Adipocyte (in vitro differentiated cells): ENCODE data around the gene MKX.
A peak's percentile ranks its signal among the peaks of the same experiment; 100 is the strongest.

ENCODE experiments used
- DNase-seq: peaks from one replicate; pipeline ENCODE4 v3.0.0-alpha.2; 2015; ENCODE audit warnings: low read depth
- H3K27me3 ChIP-seq: replicated peaks from 2 replicates; pipeline ENCODE4 v1.7.0; 2013; ENCODE audit warnings: mild to moderate bottlenecking, low read length, moderate library complexity; ENCODE audit not compliant: control insufficient read depth, insufficient read depth
- H3K36me3 ChIP-seq: 2 replicates; pipeline ENCODE4 v1.7.0; 2013; ENCODE audit warnings: low read length, mild to moderate bottlenecking, moderate library complexity; ENCODE audit not compliant: control insufficient read depth, insufficient read depth, severe bottlenecking
- H3K4me1 ChIP-seq: 2 replicates; pipeline ENCODE4 v1.7.0; 2013; ENCODE audit warnings: mild to moderate bottlenecking, low read length, moderate library complexity; ENCODE audit not compliant: control insufficient read depth, insufficient read depth
- H3K4me3 ChIP-seq: 2 replicates; pipeline ENCODE4 v1.7.0; 2013; ENCODE audit warnings: mild to moderate bottlenecking, low read length, moderate library complexity
- H3K9ac ChIP-seq: 2 replicates; pipeline ENCODE4 v1.7.0; 2013; ENCODE audit warnings: mild to moderate bottlenecking, low read length, moderate library complexity
- H3K9me3 ChIP-seq: 2 replicates; pipeline ENCODE4 v1.7.0; 2013; ENCODE audit warnings: mild to moderate bottlenecking, low read length, moderate library complexity; ENCODE audit not compliant: control insufficient read depth

The MKX gene

DNA sequence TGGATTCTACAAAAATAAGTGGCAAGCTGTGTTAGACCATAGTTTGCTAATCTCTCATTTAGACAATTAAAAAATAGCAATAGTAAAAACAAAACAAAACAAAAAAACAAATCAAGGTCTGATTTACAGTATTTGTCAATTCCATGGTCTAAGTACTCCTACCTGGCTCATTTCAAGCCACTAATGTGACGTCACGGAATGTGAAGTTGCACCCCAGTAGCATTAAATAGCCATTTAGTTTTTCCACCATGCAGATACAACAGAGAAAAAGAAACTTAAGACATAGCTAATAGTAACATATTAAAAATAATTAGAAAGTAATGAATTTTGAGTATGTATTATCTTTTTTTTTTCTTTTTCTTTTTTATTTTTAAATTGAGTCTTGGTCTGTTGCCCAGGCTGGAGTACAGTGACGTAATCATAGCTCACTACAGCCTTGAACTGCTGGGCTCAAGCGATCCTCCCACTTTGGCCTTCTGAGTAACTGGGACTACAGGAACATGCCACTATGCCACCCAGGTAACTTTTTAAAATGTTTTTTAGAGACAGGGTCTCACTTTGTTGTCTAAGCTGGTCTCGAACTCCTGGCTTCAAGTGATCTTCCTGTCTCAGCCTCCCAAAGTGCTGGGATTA is 101.2 kb downstream of the MKX start:
- no peak overlapping the region for H3K4me3 ChIP-seq
- no peak for DNase-seq

GRCh38 chr10:27643301-27643700 is 102.3 kb downstream of the MKX start:
- Histone ChIP-seq H3K4me1 (peaks cover 33% of the 10 kb centered on the region), H3K9ac (no peak overlapping the region), H3K27me3 (no peaks in the 10 kb centered on the region), H3K9me3 (peaks cover 12% of the 10 kb centered on the region), H3K4me3 (peak overlapping the region; percentile 16), H3K36me3 (no peaks in the 10 kb centered on the region)
- peak; percentile 42 for DNase-seq

More for the DNA sequence above, 101.2 kb downstream of the MKX start:
- no peaks in the 10 kb centered on the region for H3K27me3 ChIP-seq
- H3K4me1 ChIP-seq, result peaks cover 33% of the 10 kb centered on the region
- H3K9ac ChIP-seq, result no peak overlapping the region
- H3K36me3 ChIP-seq, result no peaks in the 10 kb centered on the region
- peaks cover 12% of the 10 kb centered on the region for H3K9me3 ChIP-seq

GRCh38 chr10:27642023-27642589 is 103.5 kb downstream of the MKX start:
- H3K9ac ChIP-seq, result no peak overlapping the region
- no peak for DNase-seq

GRCh38 chr10:27638071-27638750 is 107.4 kb downstream of the MKX start:
- Histone ChIP-seq H3K9ac (no peak overlapping the region), H3K27me3 (no peaks in the 10 kb centered on the region), H3K4me3 (no peak overlapping the region), H3K4me1 (peaks cover 18% of the 10 kb centered on the region), H3K36me3 (no peaks in the 10 kb centered on the region), H3K9me3 (peaks cover 12% of the 10 kb centered on the region)
- DNase-seq, result no peak

More at GRCh38 chr10:27642023-27642589, 103.5 kb downstream of the MKX start:
- Histone ChIP-seq H3K4me3 (no peak overlapping the region), H3K9me3 (peaks cover 12% of the 10 kb centered on the region), H3K36me3 (no peaks in the 10 kb centered on the region), H3K4me1 (peaks cover 45% of the 10 kb centered on the region), H3K27me3 (no peaks in the 10 kb centered on the region)

DNA sequence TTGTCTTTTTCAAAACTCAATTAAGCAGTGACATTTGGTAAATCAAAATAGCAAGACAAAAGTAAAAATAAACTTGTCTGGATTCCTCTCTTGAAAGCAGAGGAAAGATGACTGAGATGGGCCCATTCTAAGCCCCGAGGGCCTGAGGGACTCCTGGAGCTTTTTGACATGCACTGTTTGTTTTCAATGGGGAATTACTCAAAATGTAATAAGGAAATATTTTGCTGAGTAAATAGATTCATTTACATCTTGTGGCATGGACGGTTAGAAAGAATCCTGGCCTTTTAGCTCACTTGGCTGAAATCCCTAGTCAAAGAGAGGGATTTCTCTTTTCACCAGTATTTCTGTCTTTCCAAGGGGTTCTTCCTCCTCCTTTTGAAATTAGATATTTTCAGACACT is 108.0 kb downstream of the MKX start:
- Histone ChIP-seq H3K36me3 (no peaks in the 10 kb centered on the region), H3K9me3 (peaks cover 12% of the 10 kb centered on the region), H3K4me1 (peaks cover 14% of the 10 kb centered on the region), H3K27me3 (no peaks in the 10 kb centered on the region), H3K9ac (no peak overlapping the region), H3K4me3 (no peak overlapping the region)
- peak; percentile 87 for DNase-seq

- DNase-seq, result peak; percentile 48
- H3K9me3 ChIP-seq, result peaks cover 6% of the 10 kb centered on the region
These were observed 108.8 kb downstream of the MKX start for GRCh38 chr10:27636816-27637215.

DNA sequence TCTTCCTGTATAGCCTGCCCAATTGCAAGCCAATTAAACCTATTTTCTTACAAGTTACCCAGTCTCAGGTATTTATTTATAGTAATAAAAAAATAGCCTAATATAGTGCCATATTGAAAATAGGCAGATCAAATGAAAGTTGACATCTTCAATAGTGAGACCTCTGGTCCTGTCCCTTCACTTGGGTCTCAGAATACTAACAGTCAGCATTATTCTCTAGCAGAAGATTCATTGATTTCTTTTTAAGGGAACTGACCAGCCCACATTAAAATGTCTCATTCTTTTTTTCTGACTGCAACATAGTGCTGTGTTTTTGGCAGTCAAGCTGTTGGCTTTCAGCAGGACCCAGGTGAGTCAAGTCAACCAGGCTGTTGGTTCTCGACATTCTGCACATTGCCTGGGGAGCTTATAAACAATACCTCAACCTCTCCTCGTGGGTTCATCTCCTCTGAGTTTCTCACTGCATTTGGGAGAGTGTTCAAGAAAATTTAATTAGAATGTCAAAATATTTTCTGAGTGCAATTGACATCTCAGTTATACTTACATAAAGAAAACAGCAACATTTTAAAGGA is 109.8 kb downstream of the MKX start:
- DNase-seq, result no peak
- Histone ChIP-seq H3K4me3 (no peak overlapping the region), H3K9me3 (no peaks in the 10 kb centered on the region), H3K9ac (no peak overlapping the region), H3K27me3 (no peaks in the 10 kb centered on the region), H3K4me1 (peaks cover 14% of the 10 kb centered on the region), H3K36me3 (no peaks in the 10 kb centered on the region)

More at GRCh38 chr10:27636816-27637215, 108.8 kb downstream of the MKX start:
- H3K27me3 ChIP-seq, result no peaks in the 10 kb centered on the region
- H3K36me3 ChIP-seq, result no peaks in the 10 kb centered on the region
- no peak overlapping the region for H3K4me3 ChIP-seq
- no peak overlapping the region for H3K9ac ChIP-seq
- peaks cover 14% of the 10 kb centered on the region for H3K4me1 ChIP-seq

DNA sequence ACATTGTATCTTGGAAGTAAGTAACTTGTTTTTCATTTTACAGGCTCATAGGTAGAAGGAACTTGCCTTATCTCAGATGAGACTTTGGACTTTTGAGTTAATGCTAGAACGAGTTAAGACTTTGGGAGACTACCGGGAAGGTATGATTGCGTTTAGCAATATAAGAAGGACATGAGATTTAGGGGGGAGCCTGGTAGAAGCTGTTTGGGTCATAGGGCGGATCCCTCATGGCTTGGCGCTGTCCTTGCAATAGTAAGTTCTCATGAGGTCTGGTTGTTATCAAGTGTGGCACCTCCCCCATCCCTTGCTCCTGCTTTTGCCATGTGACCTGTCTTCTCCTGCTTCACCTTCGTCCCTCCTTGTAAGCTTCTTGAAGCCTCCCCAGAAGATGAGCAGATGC is 110.3 kb downstream of the MKX start:
- peaks cover 14% of the 10 kb centered on the region for H3K4me1 ChIP-seq
- H3K27me3 ChIP-seq, result no peaks in the 10 kb centered on the region
- no peak for DNase-seq
- H3K36me3 ChIP-seq, result no peaks in the 10 kb centered on the region
- H3K4me3 ChIP-seq, result no peak overlapping the region
- H3K9ac ChIP-seq, result no peak overlapping the region
- H3K9me3 ChIP-seq, result no peaks in the 10 kb centered on the region

DNA sequence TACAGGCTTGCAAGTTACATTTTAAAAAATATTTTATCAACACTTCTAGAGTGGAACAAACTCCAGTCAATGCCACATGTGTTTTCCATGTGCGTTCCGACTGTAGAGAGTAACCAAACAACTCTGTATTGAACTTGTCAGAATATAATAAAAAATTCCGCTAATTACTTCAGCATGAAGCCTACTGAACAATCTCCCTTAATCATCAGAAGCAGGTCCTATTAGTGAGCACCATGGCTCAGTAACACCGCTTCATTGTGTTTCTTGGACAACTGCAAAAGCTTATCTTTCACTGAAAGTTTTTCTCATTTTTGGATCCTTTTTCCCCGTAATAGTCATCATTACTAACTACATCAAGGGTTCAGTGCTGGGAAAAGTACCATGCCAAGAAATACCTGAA is 117.0 kb downstream of the MKX start:
- Histone ChIP-seq H3K4me3 (no peak overlapping the region), H3K4me1 (peaks cover 6% of the 10 kb centered on the region), H3K36me3 (no peaks in the 10 kb centered on the region), H3K9ac (no peak overlapping the region), H3K9me3 (no peaks in the 10 kb centered on the region), H3K27me3 (no peaks in the 10 kb centered on the region)
- DNase-seq, result no peak

- no peak for DNase-seq
- Histone ChIP-seq H3K4me3 (no peak overlapping the region), H3K9ac (no peak overlapping the region), H3K27me3 (no peaks in the 10 kb centered on the region), H3K4me1 (peaks cover 20% of the 10 kb centered on the region), H3K36me3 (no peaks in the 10 kb centered on the region), H3K9me3 (no peaks in the 10 kb centered on the region)
These were observed 118.7 kb downstream of the MKX start for GRCh38 chr10:27626890-27627289.

- H3K27me3 ChIP-seq, result no peaks in the 10 kb centered on the region
- H3K36me3 ChIP-seq, result no peaks in the 10 kb centered on the region
- peak; percentile 61 for DNase-seq
- H3K4me1 ChIP-seq, result peaks cover 31% of the 10 kb centered on the region
- no peaks in the 10 kb centered on the region for H3K9me3 ChIP-seq
- no peak overlapping the region for H3K4me3 ChIP-seq
- peak overlapping the region; percentile 57 for H3K9ac ChIP-seq
These were observed 120.0 kb downstream of the MKX start for GRCh38 chr10:27625452-27626211.
